Upper lobe of right lung (tissue), 1 donor: ENCODE data around the gene HRK. TPM values are rescaled to one million over a fixed set of nuclear protein-coding genes. Genes with fewer than 3 reads are reported as not detected.

ENCODE experiments used
- ATAC-seq: fragments of 200-7000 bp; cut with Tn5 transposase; one replicate; pipeline ENCODE4 v1.9.1; 2020; ENCODE audit warnings: mild to moderate bottlenecking, moderate library complexity
- DNase-seq: peaks from one replicate; pipeline ENCODE4 v3.0.0-alpha.2; 2020
- H3K27ac ChIP-seq: fragments of 200-600 bp; one replicate; pipeline ENCODE4 v1.8.0; 2022
- H3K27me3 ChIP-seq: fragments of 200-600 bp; one replicate; pipeline ENCODE4 v1.8.0; 2022; ENCODE audit warnings: mild to moderate bottlenecking
- H3K36me3 ChIP-seq: fragments of 200-600 bp; one replicate; pipeline ENCODE4 v1.8.0; 2022
- H3K4me1 ChIP-seq: fragments of 200-600 bp; one replicate; pipeline ENCODE4 v1.8.0; 2022
- H3K4me3 ChIP-seq: fragments of 200-600 bp; one replicate; pipeline ENCODE4 v1.8.0; 2022; ENCODE audit warnings: mild to moderate bottlenecking
- H3K9me3 ChIP-seq: fragments of 200-600 bp; one replicate; pipeline ENCODE4 v1.8.0; 2022
- CTCF ChIP-seq: fragments of 200-600 bp; IDR thresholded peaks from one replicate; pipeline ENCODE4 v1.8.0; 2022; ENCODE audit warnings: antibody characterized with exemption
- intact Hi-C: fragments of 100-400 bp; cut with DNase I; formaldehyde crosslinking; loops from one replicate; pipeline ENCODE4 v1.11.0; 2022
- total RNA-seq: library from RNA; stranded (reverse); fragmentation: NEBNext Ultra II Directional; extraction: Animal tissue kit (Norgen Biotek cat#: 25700); gene quantifications from one replicate; pipeline ENCODE4 v1.2.1, GENCODE V29; 2021
- donor health status: DM: no; HTN: yes; CAD: no; lungs with severe emphysema.

HRK gene
- total RNA-seq, 1 donor from 2014 or later, result not detected

GRCh38 chr12:116896411-116896924 is 15.2 kb upstream of the HRK start:
- Histone ChIP-seq H3K36me3 (no peaks in the 10 kb centered on the region), H3K9me3 (no peaks in the 10 kb centered on the region), H3K4me3 (no peak overlapping the region), H3K27ac (no peak overlapping the region), H3K27me3 (no peaks in the 10 kb centered on the region), H3K4me1 (no peaks in the 10 kb centered on the region)
- DNase-seq (no peak), ATAC-seq (no peak)
- no peak for TF ChIP-seq CTCF
- intact Hi-C loops, result no loop called here

GRCh38 chr12:116894913-116895312 is 13.7 kb upstream of the HRK start:
- Histone ChIP-seq H3K36me3 (no peaks in the 10 kb centered on the region), H3K27ac (no peak overlapping the region), H3K9me3 (no peaks in the 10 kb centered on the region), H3K27me3 (no peaks in the 10 kb centered on the region), H3K4me3 (no peak overlapping the region), H3K4me1 (no peaks in the 10 kb centered on the region)
- DNase-seq (no peak), ATAC-seq (no peak)
- no peak for TF ChIP-seq CTCF
- intact Hi-C loops, result no loop called here

- no peak for DNase-seq
- intact Hi-C loops, result no loop called here
- H3K4me3 ChIP-seq, result no peak overlapping the region
- H3K9me3 ChIP-seq, result no peaks in the 10 kb centered on the region
- TF ChIP-seq CTCF, result no peak
- no peaks in the 10 kb centered on the region for H3K27me3 ChIP-seq
- no peak overlapping the region for H3K27ac ChIP-seq
- H3K36me3 ChIP-seq, result no peaks in the 10 kb centered on the region
- H3K4me1 ChIP-seq, result no peaks in the 10 kb centered on the region
- no peak for ATAC-seq
Measured at GRCh38 chr12:116892349-116893140, 11.3 kb upstream of the HRK start.

GRCh38 chr12:116891019-116891418 is 9.8 kb upstream of the HRK start:
- no peak overlapping the region for H3K27ac ChIP-seq
- no peaks in the 10 kb centered on the region for H3K36me3 ChIP-seq
- DNase-seq, result no peak
- intact Hi-C loops, result no loop called here
- TF ChIP-seq CTCF, result no peak
- H3K9me3 ChIP-seq, result no peaks in the 10 kb centered on the region
- H3K27me3 ChIP-seq, result no peaks in the 10 kb centered on the region
- H3K4me1 ChIP-seq, result no peaks in the 10 kb centered on the region
- H3K4me3 ChIP-seq, result no peak overlapping the region
- ATAC-seq, result no peak

- H3K4me3 ChIP-seq, result no peak overlapping the region
- H3K4me1 ChIP-seq, result no peaks in the 10 kb centered on the region
- no peaks in the 10 kb centered on the region for H3K27me3 ChIP-seq
- intact Hi-C loops, result no loop called here
- no peak for TF ChIP-seq CTCF
- H3K27ac ChIP-seq, result no peak overlapping the region
- H3K36me3 ChIP-seq, result no peaks in the 10 kb centered on the region
- H3K9me3 ChIP-seq, result no peaks in the 10 kb centered on the region
- DNase-seq (no peak), ATAC-seq (no peak)
Measured at GRCh38 chr12:116890330-116890729, 9.1 kb upstream of the HRK start.
